BLaER1 treated with 17β-estradiol and CSF1 and Interleukin-3, amounts not matched to agents 10 nM and 100 nM (cell line): ENCODE data around the gene ALKBH8.

Experiments used
- H3K27ac ChIP-seq, 11 experiments: shearing (Covaris generic); formaldehyde crosslinking; 2 replicates each; pipeline ENCODE4 v1.8.1; 2022
- H3K27me3 ChIP-seq, 11 experiments: shearing (Covaris generic); formaldehyde crosslinking; 2 replicates each; pipeline ENCODE4 v1.8.1; 2022
- H3K36me3 ChIP-seq, 11 experiments: shearing (Covaris generic); formaldehyde crosslinking; 2 replicates each; pipeline ENCODE4 v1.8.1; 2022
- H3K4me1 ChIP-seq, 10 experiments: shearing (Covaris generic); formaldehyde crosslinking; 2 replicates each; pipeline ENCODE4 v1.8.1; 2022
- H3K4me2 ChIP-seq, 11 experiments: shearing (Covaris generic); formaldehyde crosslinking; 2 replicates each; pipeline ENCODE4 v1.8.1; 2022
- H3K4me3 ChIP-seq, 10 experiments: shearing (Covaris generic); formaldehyde crosslinking; 2 replicates each; pipeline ENCODE4 v1.8.1; 2022
- H3K9ac ChIP-seq, 11 experiments: shearing (Covaris generic); formaldehyde crosslinking; 2 replicates each; pipeline ENCODE4 v1.8.1; 2022
- H3K9me3 ChIP-seq, 11 experiments: shearing (Covaris generic); formaldehyde crosslinking; replicated peaks in 1 of 11; 2 replicates each; pipeline ENCODE4 v1.8.1; 2022
- H4K20me1 ChIP-seq, 11 experiments: shearing (Covaris generic); formaldehyde crosslinking; 2 replicates each; pipeline ENCODE4 v1.8.1; 2022
- Cebpa-rat ChIP-seq, 11 experiments: shearing (Covaris generic); IDR thresholded peaks; 2 replicates each; pipeline ENCODE4 v1.8.1; 2022

ALKBH8 gene

DNA sequence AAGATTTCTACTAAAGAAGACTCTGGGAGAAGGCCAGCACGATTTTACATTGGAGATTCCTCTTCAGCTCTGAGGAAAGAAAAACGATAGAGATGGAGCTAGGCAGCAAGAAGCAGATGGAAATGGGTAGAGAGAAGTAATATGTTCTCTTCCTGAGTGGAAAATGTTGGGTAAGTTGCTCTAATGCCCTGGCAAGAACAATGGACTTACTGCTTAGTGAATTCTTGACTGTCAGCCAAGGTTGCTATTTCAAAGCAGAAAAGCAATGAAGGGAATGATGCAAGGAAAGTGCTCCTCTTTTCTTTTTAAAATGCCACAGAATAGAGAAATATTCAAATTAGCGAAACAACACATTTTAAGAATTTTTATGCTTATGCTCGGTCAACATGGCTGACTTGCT is 69.5 kb downstream of the ALKBH8 start:
- Histone ChIP-seq H3K9me3 (peaks cover 0 to 8% (median under 1%) of the 10 kb centered on the region in 11 experiments; a peak in 4 of 22 replicates), H3K4me3 (no peak overlapping the region), H4K20me1 (no peaks in the 10 kb centered on the region), H3K36me3 (peaks cover 0 to 3% (median 0%) of the 10 kb centered on the region in 11 experiments; a peak in 2 of 22 replicates), H3K4me1 (no peaks in the 10 kb centered on the region), H3K9ac (no peak overlapping the region), H3K27ac (no peak overlapping the region), H3K27me3 (no peaks in the 10 kb centered on the region), H3K4me2 (no peak overlapping the region)
- TF ChIP-seq Cebpa-rat (IDR thresholded peaks at IDR 0.05) = no peak

DNA sequence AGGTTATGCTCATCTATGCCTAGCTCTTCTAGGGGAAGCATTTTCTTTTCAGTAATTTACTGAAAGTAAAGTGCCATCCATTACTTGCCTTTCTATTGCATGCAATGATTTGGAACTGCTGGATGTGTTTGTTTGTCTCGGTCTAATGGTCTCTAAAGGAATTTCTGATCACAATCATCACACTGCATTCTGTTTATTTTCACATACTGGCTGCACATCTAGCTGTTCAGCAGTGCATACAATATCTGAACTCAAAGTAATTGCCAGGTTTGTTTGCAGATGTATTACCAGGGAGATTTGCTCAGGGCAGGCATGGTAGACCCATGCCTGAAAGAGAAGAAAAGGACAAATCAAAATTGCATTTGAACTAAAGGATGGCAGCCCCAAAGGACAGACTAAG is 71.5 kb downstream of the ALKBH8 start:
- no peak for TF ChIP-seq Cebpa-rat (IDR thresholded peaks at IDR 0.05)
- Histone ChIP-seq H3K27me3 (no peaks in the 10 kb centered on the region), H3K4me1 (no peaks in the 10 kb centered on the region), H3K4me2 (no peak overlapping the region), H3K36me3 (no peaks in the 10 kb centered on the region), H3K4me3 (no peak overlapping the region), H3K9ac (no peak overlapping the region), H4K20me1 (no peaks in the 10 kb centered on the region), H3K9me3 (peaks cover 0 to 8% (median 0%) of the 10 kb centered on the region in 11 experiments; a peak in 4 of 22 replicates), H3K27ac (no peak overlapping the region)

DNA sequence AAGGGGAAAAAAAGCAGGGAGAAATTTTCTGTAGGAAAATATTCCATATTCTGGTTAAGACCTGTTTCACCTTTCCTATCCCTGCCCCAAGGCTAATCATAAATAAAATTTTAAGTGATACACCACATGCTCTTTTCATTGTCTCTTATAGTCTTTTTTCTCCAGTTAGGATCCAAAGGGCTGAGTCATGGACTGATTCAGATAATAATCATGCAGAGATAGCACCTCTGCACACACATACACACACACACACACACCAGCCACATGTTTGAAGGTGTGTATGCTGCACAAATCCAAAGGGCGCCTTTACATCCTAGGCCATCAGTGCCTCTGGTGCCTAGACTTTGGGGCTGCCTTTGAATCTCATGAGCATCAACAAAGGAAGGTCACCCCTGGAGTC is 72.4 kb downstream of the ALKBH8 start:
- Histone ChIP-seq H3K4me3 (no peak overlapping the region), H3K4me1 (no peaks in the 10 kb centered on the region), H4K20me1 (no peaks in the 10 kb centered on the region), H3K27ac (no peak overlapping the region), H3K27me3 (no peaks in the 10 kb centered on the region), H3K9ac (no peak overlapping the region), H3K9me3 (peaks cover 0 to 8% (median 0%) of the 10 kb centered on the region in 11 experiments; a peak in 4 of 22 replicates), H3K4me2 (no peak overlapping the region), H3K36me3 (no peaks in the 10 kb centered on the region)
- no peak for TF ChIP-seq Cebpa-rat (IDR thresholded peaks at IDR 0.05)

DNA sequence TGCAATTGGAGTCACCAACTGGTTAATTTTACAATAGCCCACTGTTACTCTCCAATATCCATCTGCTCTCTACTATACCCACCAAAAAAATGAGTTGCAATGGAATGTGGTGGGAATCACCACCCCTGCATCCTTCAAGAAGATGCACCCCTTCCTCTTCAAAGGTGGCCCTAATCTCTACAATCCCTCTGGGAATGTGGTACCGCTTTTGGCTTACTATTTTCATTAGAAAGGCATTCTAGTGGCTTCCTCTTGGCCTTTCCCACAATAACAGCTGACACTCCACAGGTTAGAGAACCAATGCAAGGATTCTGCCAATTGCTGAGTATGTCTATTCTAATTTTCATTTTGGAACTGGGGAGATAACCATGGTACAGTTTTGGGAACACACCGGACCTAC is 74.7 kb downstream of the ALKBH8 start:
- Histone ChIP-seq H3K4me3 (no peak overlapping the region), H3K27me3 (no peaks in the 10 kb centered on the region), H3K9me3 (no peaks in the 10 kb centered on the region), H3K4me1 (no peaks in the 10 kb centered on the region), H4K20me1 (no peaks in the 10 kb centered on the region), H3K4me2 (no peak overlapping the region), H3K27ac (no peak overlapping the region), H3K36me3 (no peaks in the 10 kb centered on the region), H3K9ac (no peak overlapping the region)
- TF ChIP-seq Cebpa-rat (IDR thresholded peaks at IDR 0.05) = no peak

DNA sequence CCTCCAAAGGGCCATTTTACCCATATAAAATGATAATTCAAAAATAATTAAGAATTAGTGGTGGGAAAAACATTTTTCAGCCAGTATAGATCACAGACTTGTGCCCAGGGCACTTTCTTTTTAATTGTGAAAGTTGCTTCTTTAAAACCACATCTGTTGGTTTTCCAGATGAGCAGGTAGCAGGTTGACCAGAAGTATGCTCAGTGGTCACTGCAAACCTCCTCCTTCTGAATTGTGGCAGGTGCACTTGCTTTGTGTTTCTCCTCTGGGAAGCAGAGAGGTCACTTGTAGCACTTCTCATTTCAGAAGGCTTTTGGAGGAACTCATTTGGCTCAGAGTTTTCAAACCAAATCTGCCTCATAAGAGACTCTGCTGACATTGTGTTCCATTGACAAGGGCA is 83.3 kb downstream of the ALKBH8 start:
- Histone ChIP-seq H3K36me3 (no peaks in the 10 kb centered on the region), H3K9me3 (no peaks in the 10 kb centered on the region), H3K4me3 (no peak overlapping the region), H3K4me1 (no peaks in the 10 kb centered on the region), H3K4me2 (no peak overlapping the region), H3K9ac (no peak overlapping the region), H3K27me3 (no peaks in the 10 kb centered on the region), H3K27ac (no peak overlapping the region), H4K20me1 (no peaks in the 10 kb centered on the region)
- TF ChIP-seq Cebpa-rat (IDR thresholded peaks at IDR 0.05) = no peak

DNA sequence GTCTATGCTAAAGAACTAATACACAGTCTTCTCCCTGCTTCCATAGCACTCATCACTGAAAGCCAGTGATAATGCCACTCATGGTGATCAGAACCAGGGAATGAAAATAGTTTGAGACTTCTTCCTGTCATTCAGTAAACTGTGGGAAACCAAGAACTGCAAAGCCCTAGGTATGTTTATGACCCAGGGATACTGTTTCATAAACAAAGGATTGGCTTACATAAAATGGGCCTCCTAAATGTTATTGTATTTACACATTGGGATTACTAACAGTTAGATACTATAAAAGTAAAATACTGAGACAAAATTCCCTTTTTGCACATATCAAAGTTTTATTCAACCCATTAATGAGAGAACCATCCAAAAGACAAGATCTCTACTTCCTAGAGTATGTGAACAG is 86.6 kb downstream of the ALKBH8 start:
- Histone ChIP-seq H3K9ac (no peak overlapping the region), H3K4me2 (no peak overlapping the region), H3K36me3 (no peaks in the 10 kb centered on the region), H3K4me1 (no peaks in the 10 kb centered on the region), H4K20me1 (no peaks in the 10 kb centered on the region), H3K9me3 (no peaks in the 10 kb centered on the region), H3K27ac (no peak overlapping the region), H3K4me3 (no peak overlapping the region), H3K27me3 (no peaks in the 10 kb centered on the region)
- no peak for TF ChIP-seq Cebpa-rat (IDR thresholded peaks at IDR 0.05)

DNA sequence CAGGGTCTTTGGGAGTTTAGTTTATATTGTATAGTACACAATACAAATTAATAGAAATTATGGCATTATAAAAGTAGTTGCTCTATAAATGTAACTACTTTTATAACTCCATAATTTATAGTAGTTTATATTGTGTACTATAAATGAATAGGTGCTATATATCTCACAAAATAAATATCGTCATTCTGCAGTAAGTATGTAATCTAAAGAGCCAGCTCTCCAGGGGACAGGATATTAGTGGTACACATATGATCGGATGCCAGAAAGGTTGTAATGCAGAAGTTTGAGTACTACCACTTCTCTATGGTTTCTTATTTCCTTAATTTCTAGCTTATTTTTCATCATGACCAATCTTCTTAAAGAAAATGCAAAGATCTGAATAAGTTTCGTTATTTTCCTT is 87.7 kb downstream of the ALKBH8 start:
- H3K4me2 ChIP-seq = no peak overlapping the region
- no peak overlapping the region for H3K9ac ChIP-seq
- no peaks in the 10 kb centered on the region for H3K36me3 ChIP-seq
- H3K9me3 ChIP-seq = no peaks in the 10 kb centered on the region
- H3K4me1 ChIP-seq = no peaks in the 10 kb centered on the region
- H4K20me1 ChIP-seq = no peaks in the 10 kb centered on the region
- no peaks in the 10 kb centered on the region for H3K27me3 ChIP-seq
- no peak overlapping the region for H3K4me3 ChIP-seq
- no peak for TF ChIP-seq Cebpa-rat (IDR thresholded peaks at IDR 0.05)
- no peak overlapping the region for H3K27ac ChIP-seq

DNA sequence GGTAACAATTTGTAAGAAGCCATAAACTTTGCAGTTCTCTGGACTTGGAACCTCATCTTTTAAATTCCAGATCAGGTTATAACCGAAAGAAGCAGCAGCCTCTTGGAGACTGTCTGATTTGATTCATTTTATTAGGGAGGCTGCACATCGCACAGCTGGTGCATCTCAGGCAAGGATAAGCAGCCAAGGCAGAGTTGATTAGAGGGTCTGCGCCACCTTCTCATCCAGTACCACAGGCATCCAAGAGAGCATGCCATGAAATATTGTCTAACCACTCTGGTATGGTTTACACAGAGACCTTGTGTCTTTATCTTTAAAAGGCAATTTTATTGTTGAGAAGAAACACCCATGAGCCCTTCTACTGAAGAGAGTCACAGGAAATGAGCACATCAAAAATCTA is 91.7 kb downstream of the ALKBH8 start:
- Histone ChIP-seq H3K27ac (no peak overlapping the region), H3K9ac (no peak overlapping the region), H3K4me1 (peaks cover 0 to 3% (median 2%) of the 10 kb centered on the region in 10 experiments; a peak in 10 of 20 replicates), H3K4me2 (no peak overlapping the region), H3K36me3 (no peaks in the 10 kb centered on the region), H3K27me3 (no peaks in the 10 kb centered on the region), H3K9me3 (no peaks in the 10 kb centered on the region), H4K20me1 (no peaks in the 10 kb centered on the region), H3K4me3 (no peak overlapping the region)
- no peak for TF ChIP-seq Cebpa-rat (IDR thresholded peaks at IDR 0.05)

DNA sequence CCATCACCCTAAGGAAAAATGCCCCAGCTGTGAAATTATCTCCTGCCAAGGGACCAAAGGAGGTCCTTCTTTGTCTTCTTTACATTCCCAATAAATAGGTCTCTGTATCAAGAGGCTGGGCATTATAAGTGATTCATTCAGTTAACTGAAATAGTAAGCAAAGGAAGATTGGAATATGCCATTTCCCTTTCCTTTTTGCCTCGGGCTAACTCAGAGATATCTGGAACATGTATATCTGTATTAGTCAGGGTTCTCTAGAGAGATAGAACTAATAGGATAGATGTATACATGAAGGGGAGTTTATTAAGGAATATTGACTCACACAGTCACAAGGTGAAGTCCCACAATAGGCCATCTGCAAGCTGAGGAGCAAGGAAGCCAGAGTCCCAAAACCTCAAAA is 92.6 kb downstream of the ALKBH8 start:
- TF ChIP-seq Cebpa-rat (IDR thresholded peaks at IDR 0.05) = no peak
- H3K9me3 ChIP-seq = no peaks in the 10 kb centered on the region
- H3K27me3 ChIP-seq = no peaks in the 10 kb centered on the region
- H3K4me1 ChIP-seq = peaks cover 0 to 9% (median 6%) of the 10 kb centered on the region in 10 experiments; a peak in 11 of 20 replicates
- H3K4me2 ChIP-seq = no peak overlapping the region
- no peak overlapping the region for H3K4me3 ChIP-seq
- no peak overlapping the region for H3K9ac ChIP-seq
- no peaks in the 10 kb centered on the region for H3K36me3 ChIP-seq
- H3K27ac ChIP-seq = no peak overlapping the region
- no peaks in the 10 kb centered on the region for H4K20me1 ChIP-seq

DNA sequence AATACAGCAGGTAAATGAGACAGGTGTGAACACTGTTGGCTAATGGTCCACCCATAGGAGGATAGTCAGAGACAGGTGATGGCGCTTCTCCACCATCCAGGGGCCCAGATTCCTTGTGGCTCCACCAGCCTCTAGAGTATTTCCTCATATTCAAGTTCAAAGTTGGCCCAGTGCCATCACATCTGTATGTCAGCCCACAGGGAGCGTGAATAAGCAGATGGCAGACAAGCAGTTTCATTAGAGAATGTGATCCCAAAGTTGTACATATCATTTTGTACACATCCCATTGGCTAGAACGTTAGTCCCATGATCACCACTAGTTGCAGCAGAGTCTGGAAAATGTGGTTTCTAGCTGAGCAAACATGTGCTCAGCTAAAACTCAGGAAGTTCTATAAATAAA is 96.9 kb downstream of the ALKBH8 start:
- H3K27ac ChIP-seq = peak overlapping the region in 1 of 11 experiments; percentile 5; a peak in 1 of 22 replicates
- no peak overlapping the region for H3K4me3 ChIP-seq
- no peak for TF ChIP-seq Cebpa-rat (IDR thresholded peaks at IDR 0.05)
- no peak overlapping the region for H3K9ac ChIP-seq
- H4K20me1 ChIP-seq = no peaks in the 10 kb centered on the region
- H3K27me3 ChIP-seq = no peaks in the 10 kb centered on the region
- H3K4me2 ChIP-seq = peak overlapping the region in 5 of 11 experiments; percentile 5 to 37 (median 17); a peak in 5 of 22 replicates
- peaks cover 0 to 9% (median 6%) of the 10 kb centered on the region in 10 experiments; a peak in 11 of 20 replicates for H3K4me1 ChIP-seq
- H3K36me3 ChIP-seq = no peaks in the 10 kb centered on the region
- H3K9me3 ChIP-seq = peaks cover 0 to 2% (median 0%) of the 10 kb centered on the region in 11 experiments; a peak in 2 of 22 replicates
